KOPT-K1 (cell line): ENCODE results near the gene ARX.

ENCODE experiments used
- H3K27ac ChIP-seq: fragments of 200-600 bp; sonication (generic); 2 replicates; pipeline ENCODE4 v1.5.1; 2016; ENCODE audit warnings: antibody characterized with exemption, mild to moderate bottlenecking, low read depth, low read length; ENCODE audit not compliant: poor library complexity, severe bottlenecking
- H3K36me3 ChIP-seq: fragments of 200-600 bp; sonication (generic); 2 replicates; pipeline ENCODE4 v1.5.1; 2017; ENCODE audit warnings: antibody characterized with exemption, mild to moderate bottlenecking, low read length, moderate library complexity; ENCODE audit not compliant: insufficient read depth
- H3K9me3 ChIP-seq: fragments of 200-600 bp; sonication (generic); 2 replicates; pipeline ENCODE4 v1.5.1; 2017; ENCODE audit warnings: antibody characterized with exemption, low read length, mild to moderate bottlenecking; ENCODE audit not compliant: insufficient read depth, poor library complexity, severe bottlenecking

ARX gene

GRCh38 chrX:25022499-25023325 is 6.9 kb upstream of the ARX start:
- H3K36me3 ChIP-seq: no peaks in the 10 kb centered on the region
- no peak overlapping the region for H3K27ac ChIP-seq
- H3K9me3 ChIP-seq: no peaks in the 10 kb centered on the region

GRCh38 chrX:25020905-25021449 is 5.2 kb upstream of the ARX start:
- H3K27ac ChIP-seq: no peak overlapping the region
- no peaks in the 10 kb centered on the region for H3K36me3 ChIP-seq
- no peaks in the 10 kb centered on the region for H3K9me3 ChIP-seq

GRCh38 chrX:25020391-25020904 is 4.7 kb upstream of the ARX start:
- H3K9me3 ChIP-seq: no peaks in the 10 kb centered on the region
- no peak overlapping the region for H3K27ac ChIP-seq
- no peaks in the 10 kb centered on the region for H3K36me3 ChIP-seq

DNA sequence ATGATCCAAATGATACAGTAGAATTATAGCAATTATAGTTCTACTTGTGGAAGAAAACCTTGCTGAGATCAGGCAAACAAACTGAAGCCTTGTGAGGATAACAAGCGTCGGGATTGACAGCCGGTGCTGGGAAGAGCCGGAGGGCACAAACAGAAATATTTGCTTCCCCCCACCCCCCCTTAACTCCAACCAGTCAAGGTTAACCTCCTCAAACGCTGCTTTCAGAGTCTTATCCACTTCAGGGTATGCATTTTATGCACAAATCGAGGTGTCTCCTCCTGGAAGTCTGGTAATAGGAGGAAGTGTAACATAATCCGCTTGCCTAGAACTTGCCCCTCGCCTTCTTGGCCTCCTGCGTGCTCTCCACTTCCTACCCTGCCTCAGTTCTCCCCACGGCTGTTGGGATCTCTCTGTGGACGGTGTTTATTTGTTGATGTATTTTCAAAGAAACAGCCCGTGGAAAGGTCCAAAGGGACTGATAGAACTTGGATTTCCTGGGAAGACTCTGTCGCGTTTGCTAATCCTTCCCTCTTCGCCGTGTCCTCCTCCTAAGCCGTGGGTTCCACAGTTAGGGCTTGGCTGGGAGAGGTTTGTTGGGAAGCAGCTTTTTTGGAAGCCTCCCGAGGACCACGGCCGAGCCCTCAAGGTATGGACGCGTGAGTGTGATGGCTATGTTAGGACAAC is 4.1 kb upstream of the ARX start:
- H3K9me3 ChIP-seq: no peaks in the 10 kb centered on the region
- no peaks in the 10 kb centered on the region for H3K36me3 ChIP-seq
- H3K27ac ChIP-seq: no peak overlapping the region

DNA sequence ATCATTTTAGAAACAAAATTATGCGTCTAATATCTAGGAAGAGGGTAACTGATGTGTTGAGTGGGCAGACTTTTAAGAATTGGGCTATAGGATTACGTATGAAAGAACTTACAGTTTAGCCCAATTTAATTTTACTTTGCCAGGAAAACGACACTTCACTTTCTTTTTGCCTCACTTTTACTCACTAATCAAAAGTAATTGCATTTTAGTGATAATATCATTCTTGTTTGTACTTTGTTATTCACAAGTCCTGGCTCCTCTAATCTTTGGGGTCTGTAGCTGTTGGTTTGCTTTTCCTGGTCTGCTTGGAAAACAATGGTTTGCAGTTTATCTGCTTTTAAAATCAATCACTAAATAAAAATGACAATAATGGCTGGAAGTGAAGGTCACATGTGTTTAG is 2.9 kb upstream of the ARX start:
- Histone ChIP-seq H3K27ac (no peak overlapping the region), H3K9me3 (no peaks in the 10 kb centered on the region), H3K36me3 (no peaks in the 10 kb centered on the region)

GRCh38 chrX:25017667-25018247 is 2.0 kb upstream of the ARX start:
- Histone ChIP-seq H3K9me3 (no peaks in the 10 kb centered on the region), H3K36me3 (no peaks in the 10 kb centered on the region), H3K27ac (no peak overlapping the region)

DNA sequence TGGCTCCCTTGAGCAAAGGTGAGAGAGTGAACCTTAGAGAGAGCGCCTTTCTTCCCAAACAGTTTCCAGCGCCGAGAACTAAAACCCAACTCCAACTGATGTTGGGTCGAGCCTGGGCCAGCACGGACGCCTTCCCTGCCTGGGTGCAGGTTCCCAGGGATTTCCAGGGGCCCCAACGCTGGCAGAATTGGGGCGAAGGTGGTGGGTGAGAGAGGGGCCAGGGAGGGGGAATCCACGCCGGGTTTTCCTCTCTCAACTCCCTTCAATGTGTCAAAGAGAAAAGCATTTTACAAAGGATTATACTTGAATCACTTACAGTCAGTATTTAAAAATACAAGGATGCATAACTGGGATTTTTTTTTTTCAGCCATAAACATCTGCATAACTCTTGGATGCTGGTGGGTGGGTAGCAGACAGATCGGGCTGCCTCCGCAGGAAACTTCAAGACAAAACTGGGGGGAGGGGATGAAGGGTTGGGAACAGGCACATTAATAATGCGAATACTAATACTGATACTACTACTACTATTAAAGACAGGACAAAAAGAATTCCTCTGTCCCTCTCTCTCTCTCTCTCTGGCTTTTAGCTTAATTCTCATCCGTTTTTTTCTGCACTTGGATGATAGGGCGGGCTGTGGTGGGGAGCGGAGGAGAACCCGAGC is 1.3 kb upstream of the ARX start:
- Histone ChIP-seq H3K27ac (no peak overlapping the region), H3K36me3 (no peaks in the 10 kb centered on the region), H3K9me3 (no peaks in the 10 kb centered on the region)

DNA sequence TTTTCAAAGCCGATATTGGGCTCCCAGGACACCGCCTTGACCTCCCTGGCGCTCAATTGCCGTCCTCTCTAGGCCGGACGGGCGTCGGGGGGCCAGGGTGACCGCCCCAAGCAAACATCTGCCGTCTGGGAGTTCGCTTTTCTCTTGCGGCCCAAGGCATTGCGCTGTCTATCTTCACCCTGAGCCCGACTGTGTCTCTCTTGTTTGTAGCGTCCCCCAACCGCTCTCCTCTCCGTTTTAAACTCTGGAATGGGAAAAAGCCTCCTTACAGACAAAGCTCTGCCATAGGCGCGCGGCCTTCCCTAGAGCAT is 551 bp upstream of the ARX start:
- H3K27ac ChIP-seq: no peak overlapping the region
- H3K9me3 ChIP-seq: no peaks in the 10 kb centered on the region

DNA sequence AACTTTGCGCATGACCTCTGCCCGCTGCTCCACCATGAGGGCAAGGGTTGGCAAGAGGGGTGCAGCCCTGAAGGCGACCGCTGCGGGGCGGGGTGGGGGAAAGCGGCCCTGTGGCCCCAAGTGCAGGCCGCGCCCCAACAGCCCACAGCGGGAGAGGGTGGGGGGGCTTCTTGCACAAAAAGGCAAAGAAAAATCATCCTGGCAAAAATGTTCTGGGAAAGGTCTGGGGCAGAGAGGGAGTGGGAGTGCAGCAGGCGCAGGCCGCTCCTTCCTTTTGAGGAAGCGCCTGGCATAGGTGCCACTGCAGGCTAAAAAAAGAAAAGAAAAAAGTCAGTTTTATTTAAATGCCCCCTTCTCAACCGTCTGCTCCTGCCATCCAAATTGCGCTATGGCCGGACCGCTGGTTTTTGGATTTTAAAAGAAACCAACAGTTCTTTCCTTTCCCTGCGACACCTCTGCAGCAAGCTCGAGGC is 1.4 kb downstream of the ARX start:
- Histone ChIP-seq H3K27ac (no peak overlapping the region), H3K9me3 (no peaks in the 10 kb centered on the region), H3K36me3 (no peaks in the 10 kb centered on the region)

More for the DNA sequence above, 551 bp upstream of the ARX start:
- H3K36me3 ChIP-seq: no peaks in the 10 kb centered on the region

- Histone ChIP-seq H3K36me3 (no peaks in the 10 kb centered on the region), H3K9me3 (no peaks in the 10 kb centered on the region), H3K27ac (no peak overlapping the region)
Measured at GRCh38 chrX:25013632-25014365, 2.0 kb downstream of the ARX start.

- Histone ChIP-seq H3K27ac (no peak overlapping the region), H3K9me3 (no peaks in the 10 kb centered on the region), H3K36me3 (no peaks in the 10 kb centered on the region)
Measured at GRCh38 chrX:25012793-25013631, 2.8 kb downstream of the ARX start.

DNA sequence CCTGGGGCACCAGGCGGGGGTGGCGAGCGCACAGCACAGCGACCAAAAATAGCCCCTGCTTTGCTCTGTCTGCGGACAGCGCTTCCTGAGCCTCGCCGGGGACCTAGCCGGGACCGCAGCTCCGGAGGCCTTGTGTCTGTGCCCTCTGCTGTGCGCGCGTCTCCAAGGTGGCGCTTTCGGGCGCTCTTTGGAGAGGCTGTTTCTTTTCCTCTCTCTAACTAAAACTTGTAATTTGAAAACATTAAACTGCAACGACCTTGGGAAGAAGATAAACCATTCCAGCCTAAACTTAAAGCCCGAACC is 3.4 kb downstream of the ARX start:
- Histone ChIP-seq H3K27ac (no peak overlapping the region), H3K36me3 (no peaks in the 10 kb centered on the region), H3K9me3 (no peaks in the 10 kb centered on the region)

DNA sequence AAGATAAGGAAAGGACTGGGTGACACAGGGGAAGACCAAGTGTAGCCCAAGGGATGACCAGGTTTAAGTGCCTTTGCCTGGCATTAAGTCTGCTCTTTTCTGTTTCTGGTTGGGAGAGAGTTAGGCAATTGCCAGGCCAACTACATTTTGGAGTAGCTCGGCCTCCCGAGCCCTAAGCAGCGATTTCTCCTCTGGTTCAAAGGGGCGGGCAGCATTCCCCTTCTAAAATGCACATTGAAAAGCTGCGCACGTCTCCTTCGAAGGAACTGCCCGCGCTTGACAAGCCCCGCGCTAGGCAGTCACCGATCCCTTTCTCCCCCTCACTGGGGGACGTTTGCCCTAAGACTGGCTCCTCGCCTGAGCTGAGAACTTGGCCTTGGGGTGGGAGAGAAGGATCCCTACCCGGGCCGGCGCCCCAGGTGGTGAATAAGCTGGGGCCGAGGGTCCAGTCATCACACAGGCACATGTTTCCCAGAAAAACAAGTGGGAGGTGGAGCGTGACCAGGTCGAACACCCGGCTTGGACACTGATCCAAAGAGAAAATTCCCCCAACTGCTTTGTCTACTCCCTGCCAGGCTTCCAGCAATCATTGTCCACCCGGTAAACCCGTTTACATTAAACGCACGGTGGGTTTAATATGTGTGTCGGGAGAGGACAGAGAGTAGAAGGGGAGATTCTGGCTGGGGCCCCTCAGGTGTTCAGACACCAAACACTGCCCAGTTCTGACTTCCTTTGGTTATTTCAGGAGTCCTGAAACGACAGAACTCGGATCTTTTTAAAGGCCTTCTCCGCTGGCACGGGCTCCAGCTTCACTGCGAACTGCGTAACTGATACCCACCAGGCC is 4.0 kb downstream of the ARX start:
- Histone ChIP-seq H3K27ac (no peak overlapping the region), H3K9me3 (no peaks in the 10 kb centered on the region), H3K36me3 (no peaks in the 10 kb centered on the region)
